ENCODE data around the gene WNT2.
"Not testable (repeated sequence)": the region's sequence is repeated elsewhere in the genome, so short reads cannot be mapped to it uniquely, and the experiment has no call there.

WNT2 gene

DNA sequence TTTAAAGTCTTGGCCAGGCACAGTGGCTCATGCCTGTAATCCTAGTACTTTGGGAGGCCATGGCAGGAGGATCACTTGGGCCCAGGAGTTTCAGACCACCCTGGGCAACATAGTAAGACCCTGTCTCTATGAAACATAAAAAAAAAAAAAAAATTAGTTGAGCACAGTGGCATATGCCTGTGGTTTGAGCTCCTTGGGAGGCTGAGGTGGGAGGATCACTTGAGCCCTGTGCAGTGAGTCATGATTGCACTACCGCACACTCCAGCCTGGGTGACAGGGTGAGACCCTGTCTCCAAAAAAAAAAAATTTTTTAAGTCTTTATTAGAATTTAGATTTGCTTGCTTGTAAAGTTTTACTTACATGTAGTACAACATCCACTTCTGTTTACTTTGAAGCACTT, 14.0 kb downstream of the WNT2 start:
- Histone ChIP-seq H3K27ac (no peak overlapping the region), H3K4me3 (ENCODE audit: low read depth in 1 of 2, low read length in 1 of 2) (no peak overlapping the region), H3K27me3 (no peaks in the 10 kb centered on the region), H3K9me3 (no peaks in the 10 kb centered on the region), H3K4me1 (ENCODE audit: control insufficient read depth in 1 of 2, insufficient read depth in 1 of 2, low read depth in 1 of 2, low read length in 1 of 2) (no peaks in the 10 kb centered on the region), H3K36me3 (no peaks in the 10 kb centered on the region)
- TF ChIP-seq, protein P1, sequence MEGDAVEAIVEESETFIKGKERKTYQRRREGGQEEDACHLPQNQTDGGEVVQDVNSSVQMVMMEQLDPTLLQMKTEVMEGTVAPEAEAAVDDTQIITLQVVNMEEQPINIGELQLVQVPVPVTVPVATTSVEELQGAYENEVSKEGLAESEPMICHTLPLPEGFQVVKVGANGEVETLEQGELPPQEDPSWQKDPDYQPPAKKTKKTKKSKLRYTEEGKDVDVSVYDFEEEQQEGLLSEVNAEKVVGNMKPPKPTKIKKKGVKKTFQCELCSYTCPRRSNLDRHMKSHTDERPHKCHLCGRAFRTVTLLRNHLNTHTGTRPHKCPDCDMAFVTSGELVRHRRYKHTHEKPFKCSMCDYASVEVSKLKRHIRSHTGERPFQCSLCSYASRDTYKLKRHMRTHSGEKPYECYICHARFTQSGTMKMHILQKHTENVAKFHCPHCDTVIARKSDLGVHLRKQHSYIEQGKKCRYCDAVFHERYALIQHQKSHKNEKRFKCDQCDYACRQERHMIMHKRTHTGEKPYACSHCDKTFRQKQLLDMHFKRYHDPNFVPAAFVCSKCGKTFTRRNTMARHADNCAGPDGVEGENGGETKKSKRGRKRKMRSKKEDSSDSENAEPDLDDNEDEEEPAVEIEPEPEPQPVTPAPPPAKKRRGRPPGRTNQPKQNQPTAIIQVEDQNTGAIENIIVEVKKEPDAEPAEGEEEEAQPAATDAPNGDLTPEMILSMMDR (IDR thresholded peaks at IDR 0.05): no peak

DNA sequence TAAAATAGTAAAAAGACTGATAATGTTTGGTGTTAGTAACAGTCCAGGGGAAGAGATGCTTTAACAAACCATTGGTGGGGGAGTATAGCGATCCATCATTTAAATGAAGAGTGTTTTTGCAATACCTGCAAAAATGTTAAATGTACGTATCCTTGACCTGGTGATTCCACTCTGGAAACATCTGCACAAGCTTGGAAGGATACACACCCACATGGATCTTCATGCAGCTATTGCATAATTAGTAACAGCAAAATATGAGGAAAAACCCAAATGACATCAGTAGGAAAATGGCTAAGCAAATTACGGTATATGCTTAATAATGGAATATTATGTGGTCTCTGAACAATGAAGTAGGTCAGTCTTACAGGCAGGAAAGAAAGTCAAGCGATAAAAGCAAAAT, 20.5 kb downstream of the WNT2 start:
- Histone ChIP-seq H3K4me1 (ENCODE audit: control insufficient read depth in 1 of 2, insufficient read depth in 1 of 2, low read depth in 1 of 2, low read length in 1 of 2) (no peaks in the 10 kb centered on the region), H3K36me3 (no peaks in the 10 kb centered on the region), H3K9me3 (no peaks in the 10 kb centered on the region), H3K27ac (no peak overlapping the region), H3K27me3 (no peaks in the 10 kb centered on the region), H3K4me3 (ENCODE audit: low read depth in 1 of 2, low read length in 1 of 2) (no peak overlapping the region)
- TF ChIP-seq, protein P1 (IDR thresholded peaks at IDR 0.05): no peak

DNA sequence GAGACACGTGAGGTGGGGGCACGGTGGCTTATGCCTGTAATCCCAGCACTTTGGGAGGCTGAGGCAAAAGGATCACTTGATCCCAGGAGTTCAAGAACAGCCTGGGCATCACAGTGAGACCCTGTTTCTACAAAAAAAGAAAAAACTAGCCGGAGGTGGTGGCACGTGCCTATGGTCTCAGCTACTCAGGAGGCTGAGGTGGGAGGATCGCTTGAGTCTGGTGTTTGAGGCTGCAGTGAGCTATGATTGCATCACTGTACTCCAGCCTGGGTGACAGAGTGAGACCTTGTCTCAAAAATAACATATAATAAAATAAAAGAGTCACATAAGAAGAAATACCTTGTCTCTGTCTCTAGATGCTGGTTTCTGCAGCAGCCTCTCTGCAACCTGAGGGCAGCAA, 22.4 kb downstream of the WNT2 start:
- H3K36me3 ChIP-seq; H3K27ac ChIP-seq; H3K9me3 ChIP-seq; H3K27me3 ChIP-seq; H3K4me3 ChIP-seq (ENCODE audit: low read depth in 1 of 2, low read length in 1 of 2); H3K4me1 ChIP-seq (ENCODE audit: control insufficient read depth in 1 of 2, insufficient read depth in 1 of 2, low read depth in 1 of 2, low read length in 1 of 2): not testable (repeated sequence)

DNA sequence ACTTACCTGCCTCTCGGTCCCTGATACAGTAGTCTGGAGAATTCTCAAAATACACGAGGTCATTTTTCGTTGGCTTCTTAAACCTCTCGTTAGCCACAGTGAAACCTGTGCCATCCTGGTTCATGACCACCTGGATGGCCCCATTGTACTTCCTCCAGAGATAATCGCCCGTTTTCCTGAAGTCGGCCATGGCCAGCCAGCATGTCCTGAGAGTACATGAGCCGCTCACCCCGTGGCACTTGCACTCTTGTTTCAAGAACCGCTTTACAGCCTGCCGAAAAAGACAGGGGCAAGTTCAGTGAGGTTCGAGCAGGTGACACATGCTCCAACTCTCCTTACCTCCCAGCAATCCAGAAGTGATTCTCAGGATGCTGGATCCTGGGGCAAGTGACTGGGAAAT, 25.3 kb downstream of the WNT2 start:
- no peaks in the 10 kb centered on the region for H3K36me3 ChIP-seq
- H3K4me1 ChIP-seq (ENCODE audit: control insufficient read depth in 1 of 2, insufficient read depth in 1 of 2, low read depth in 1 of 2, low read length in 1 of 2): no peaks in the 10 kb centered on the region
- TF ChIP-seq, protein P1 (IDR thresholded peaks at IDR 0.05): no peak
- H3K27me3 ChIP-seq: no peaks in the 10 kb centered on the region
- H3K4me3 ChIP-seq (ENCODE audit: low read depth in 1 of 2, low read length in 1 of 2): no peak overlapping the region
- H3K27ac ChIP-seq: no peak overlapping the region
- H3K9me3 ChIP-seq: no peaks in the 10 kb centered on the region

DNA sequence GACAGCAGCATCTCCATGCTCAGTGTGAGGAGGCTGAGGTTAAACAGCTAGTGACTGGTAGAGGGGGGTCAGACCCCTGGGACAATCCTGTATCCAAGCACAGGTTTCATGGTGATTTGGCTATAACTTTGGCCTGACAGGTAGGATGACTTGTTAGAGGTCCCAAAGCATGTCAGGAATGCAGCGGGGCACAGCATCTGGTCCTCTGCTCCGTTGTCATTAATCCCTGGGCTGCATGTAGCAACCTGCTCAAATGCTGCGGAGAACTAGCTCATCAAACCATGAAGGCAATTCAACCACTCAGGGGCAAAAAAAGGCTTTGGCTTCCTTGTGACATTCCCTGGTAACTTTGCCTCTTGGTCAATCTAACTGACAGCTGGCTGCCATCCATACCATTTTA, 26.8 kb downstream of the WNT2 start:
- H3K27ac ChIP-seq: no peak overlapping the region
- no peaks in the 10 kb centered on the region for H3K36me3 ChIP-seq
- H3K27me3 ChIP-seq: no peaks in the 10 kb centered on the region
- H3K4me3 ChIP-seq (ENCODE audit: low read depth in 1 of 2, low read length in 1 of 2): no peak overlapping the region
- no peaks in the 10 kb centered on the region for H3K4me1 ChIP-seq (ENCODE audit: control insufficient read depth in 1 of 2, insufficient read depth in 1 of 2, low read depth in 1 of 2, low read length in 1 of 2)
- TF ChIP-seq, protein P1 (IDR thresholded peaks at IDR 0.05): no peak
- no peaks in the 10 kb centered on the region for H3K9me3 ChIP-seq

DNA sequence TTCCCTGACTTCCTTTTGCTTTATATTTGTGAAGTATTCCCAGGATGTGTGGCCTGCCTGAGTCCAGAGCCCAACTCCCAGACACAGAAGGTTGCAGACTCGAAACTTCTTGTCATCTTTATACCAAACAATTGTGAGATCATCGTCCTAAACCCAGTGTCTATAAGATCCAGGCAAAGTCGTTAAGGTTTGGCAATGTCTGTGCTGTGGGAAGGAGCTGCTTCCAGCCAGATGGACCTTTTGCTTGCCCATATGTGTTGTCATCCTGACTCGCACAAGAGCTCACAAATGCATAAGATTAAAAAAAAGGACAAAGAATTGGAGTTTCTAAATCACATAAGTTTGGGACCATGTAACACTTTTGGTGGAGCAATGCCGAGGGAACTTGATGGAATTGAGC, 37.0 kb downstream of the WNT2 start:
- no peak overlapping the region for H3K4me3 ChIP-seq (ENCODE audit: low read depth in 1 of 2, low read length in 1 of 2)
- H3K36me3 ChIP-seq: no peaks in the 10 kb centered on the region
- peaks cover 0 to 3% of the 10 kb centered on the region in 2 experiments for H3K4me1 ChIP-seq (ENCODE audit: control insufficient read depth in 1 of 2, insufficient read depth in 1 of 2, low read depth in 1 of 2, low read length in 1 of 2)
- H3K27me3 ChIP-seq: no peaks in the 10 kb centered on the region
- H3K27ac ChIP-seq: no peak overlapping the region
- TF ChIP-seq, protein P1 (IDR thresholded peaks at IDR 0.05): no peak
- H3K9me3 ChIP-seq: no peaks in the 10 kb centered on the region
